ENCODE results near the gene INTS2.
A peak's percentile ranks its signal among the peaks of the same experiment; 100 is the strongest.
"Not testable (repeated sequence)": the region's sequence is repeated elsewhere in the genome, so short reads cannot be mapped to it uniquely, and the experiment has no call there.

The INTS2 gene

DNA sequence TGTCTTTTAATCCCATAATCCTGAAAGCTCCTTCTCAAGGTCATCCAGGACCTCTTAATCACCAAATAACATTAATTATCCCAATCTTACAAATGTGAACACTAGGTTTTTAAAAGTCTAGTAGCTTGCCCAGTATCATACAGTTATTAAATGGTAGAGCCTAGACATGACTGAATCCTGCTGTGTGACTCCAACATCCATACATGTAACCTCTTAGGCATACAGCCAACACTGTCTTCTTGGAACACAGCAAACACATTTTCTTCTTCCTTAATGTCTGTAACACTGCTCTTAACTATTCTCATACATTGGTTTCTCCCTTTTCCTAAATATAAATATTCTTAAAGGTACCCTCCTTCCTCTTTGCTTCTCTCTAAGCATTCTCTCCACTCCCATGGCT is 78.1 kb downstream of the INTS2 start:
- DNase-seq (ENCODE audit: low spot score), result no peak

DNA sequence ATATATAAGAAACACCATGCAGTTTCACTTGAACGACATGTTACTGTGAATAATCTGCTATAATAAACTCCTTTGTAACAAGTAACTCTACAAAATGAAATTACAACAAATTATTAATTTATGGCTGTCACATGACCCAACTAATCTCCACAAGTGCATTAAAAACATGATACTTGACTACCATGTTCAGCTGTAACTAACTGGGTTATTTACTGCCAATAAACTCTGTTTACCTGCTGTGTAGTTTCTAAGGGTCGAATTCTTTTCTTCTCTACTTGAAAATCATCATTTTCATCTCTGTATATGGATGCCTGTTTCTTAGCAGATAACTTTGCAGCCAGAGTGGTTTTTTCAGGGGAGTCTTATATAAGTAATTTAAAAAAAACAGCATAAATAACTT is 78.9 kb downstream of the INTS2 start:
- DNase-seq (ENCODE audit: low spot score), result no peak

DNA sequence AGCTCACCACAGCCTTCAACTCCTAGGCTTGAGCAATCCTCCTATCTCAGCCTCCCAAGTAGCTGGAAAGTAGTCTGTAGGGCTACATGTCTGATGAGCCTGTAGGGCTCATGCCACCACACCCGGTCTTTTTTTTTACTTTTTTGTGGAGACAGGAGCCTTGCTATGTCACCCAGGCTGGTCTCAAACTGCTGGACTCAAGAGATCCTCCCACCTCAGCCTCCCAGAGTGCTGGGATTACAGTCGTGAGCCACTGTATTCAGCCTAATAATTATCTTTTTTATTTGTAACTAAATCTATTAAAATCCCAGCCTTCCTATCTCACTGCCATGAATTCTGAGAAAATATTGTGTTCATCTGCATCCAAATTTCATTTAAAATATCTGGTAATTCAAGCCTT is 79.5 kb downstream of the INTS2 start:
- no peak for DNase-seq (ENCODE audit: low spot score)

DNA sequence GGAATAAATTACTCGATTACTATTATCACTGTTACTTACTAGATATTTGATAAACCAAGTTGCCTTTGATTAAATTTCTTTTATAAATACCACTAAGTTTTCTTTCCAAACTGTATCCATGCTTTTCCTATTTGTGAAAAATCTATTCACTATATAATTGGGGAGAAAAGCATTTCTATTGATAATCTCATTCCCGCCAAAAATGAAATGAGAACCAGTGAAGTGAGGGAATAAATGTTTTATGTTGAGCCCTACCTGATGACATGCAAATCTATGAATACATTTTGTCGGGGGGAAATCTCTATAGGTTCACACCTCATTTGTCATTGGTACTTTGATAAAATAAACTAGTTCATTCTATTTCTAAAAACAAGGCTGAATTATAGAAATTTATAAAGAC is 80.1 kb downstream of the INTS2 start:
- no peak for DNase-seq (ENCODE audit: low spot score)

DNA sequence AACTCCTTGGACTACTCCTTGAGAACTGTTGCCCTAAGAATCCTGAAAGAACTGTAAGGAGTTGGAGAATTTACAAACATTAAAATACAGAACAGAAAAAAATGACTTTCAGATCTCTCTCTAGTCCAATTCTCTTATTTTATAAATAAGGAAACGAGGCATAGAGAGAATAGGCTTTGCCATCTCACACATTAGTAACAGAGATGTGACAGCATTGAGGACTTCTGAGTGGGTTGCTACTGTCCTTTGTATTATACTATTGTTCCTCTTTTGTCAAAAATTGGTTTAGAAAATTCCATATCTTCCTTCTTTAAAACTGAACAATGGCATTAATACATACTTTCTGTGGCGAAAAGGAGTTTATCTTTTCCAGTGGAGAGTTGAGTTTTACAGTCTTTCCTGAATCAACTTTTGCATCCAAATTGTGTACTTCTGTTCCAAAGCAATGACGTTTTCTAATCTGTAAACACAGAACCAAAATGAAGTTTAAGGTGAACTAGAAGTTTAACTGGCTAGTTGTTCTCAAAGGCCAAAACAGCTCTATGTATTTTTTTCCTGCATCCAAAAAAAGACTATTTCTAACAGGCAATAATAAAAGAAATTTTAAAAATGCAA is 80.9 kb downstream of the INTS2 start:
- no peak for DNase-seq (ENCODE audit: low spot score)

DNA sequence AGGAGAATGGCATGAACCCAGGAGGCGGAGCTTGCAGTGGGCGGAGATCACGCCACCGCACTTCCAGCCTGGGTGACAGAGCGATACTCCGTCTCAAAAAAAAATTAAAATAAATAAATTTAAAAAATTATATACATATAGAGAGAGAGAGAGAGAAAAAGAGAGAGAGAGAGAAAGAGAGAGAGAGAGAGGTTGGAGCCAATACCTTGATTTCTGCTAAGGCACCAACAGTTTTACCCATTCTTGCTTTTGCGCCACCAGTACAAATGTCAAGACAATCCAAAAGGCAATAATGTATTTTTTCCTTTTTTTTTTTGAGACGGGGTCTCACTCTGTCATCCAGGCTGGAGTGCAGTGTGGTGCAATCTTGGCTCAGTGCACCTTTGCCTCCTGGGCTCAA is 81.7 kb downstream of the INTS2 start:
- no peak for DNase-seq (ENCODE audit: low spot score)

DNA sequence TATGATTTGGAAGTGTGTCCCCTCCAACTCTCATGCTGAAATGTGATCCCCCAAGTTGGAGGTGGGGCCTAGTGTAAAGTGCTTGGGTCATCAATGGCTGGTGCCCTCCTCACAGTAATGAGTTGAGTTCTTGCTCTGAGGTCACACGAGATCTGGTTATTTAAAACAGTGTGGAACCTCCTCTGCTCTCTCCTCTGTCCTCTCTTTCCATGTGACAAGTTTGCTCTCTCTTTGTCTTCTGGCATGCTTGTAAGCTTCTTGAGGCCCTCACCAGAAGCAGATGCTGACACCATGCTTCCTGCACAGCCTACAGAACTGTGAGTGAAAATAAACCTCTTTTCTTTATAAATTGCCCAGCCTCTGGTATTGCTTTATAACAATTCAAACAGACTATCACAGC is 84.3 kb downstream of the INTS2 start:
- no peak for DNase-seq (ENCODE audit: low spot score)

DNA sequence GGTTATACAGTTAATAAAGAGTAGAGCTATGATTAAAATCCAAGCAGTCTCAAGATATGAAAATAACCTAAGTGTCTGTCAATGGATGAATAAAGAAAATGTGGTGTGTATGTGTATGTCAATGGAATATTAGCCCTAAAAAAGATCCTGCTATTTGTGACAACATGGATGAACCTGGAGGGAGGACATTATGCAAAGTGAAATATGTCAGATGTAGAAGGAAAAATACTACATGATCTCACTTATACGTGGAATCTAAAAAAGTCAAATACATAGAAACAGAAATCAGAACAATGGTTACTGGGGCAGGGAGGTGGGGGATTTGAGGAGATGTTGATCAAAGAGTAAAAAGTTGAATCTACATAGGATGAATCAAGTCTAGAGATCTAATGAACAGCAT is 84.9 kb downstream of the INTS2 start:
- DNase-seq (ENCODE audit: low spot score), result no peak

DNA sequence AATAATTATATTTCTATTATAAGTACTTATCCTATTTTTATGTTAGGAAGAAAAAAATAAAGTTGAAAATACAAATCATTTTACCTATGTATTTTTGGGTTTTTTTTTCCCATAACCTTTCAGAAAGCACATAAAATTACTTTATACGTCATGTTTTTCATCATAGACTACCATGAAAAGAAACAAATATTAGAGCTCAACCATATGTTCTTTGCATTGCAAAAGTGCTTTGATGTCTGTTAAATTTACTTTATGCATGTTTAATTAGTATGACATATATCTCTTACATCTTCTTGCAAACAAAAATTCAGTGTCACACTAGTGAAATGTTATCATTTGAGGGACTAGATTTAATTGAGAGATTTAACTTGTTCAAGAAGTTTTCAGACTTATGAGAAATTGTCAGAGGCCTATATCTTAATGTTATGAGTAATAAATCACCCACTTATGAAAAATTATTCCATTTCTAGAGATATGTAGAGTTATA is 88.4 kb downstream of the INTS2 start:
- no peak for DNase-seq (ENCODE audit: low spot score)

DNA sequence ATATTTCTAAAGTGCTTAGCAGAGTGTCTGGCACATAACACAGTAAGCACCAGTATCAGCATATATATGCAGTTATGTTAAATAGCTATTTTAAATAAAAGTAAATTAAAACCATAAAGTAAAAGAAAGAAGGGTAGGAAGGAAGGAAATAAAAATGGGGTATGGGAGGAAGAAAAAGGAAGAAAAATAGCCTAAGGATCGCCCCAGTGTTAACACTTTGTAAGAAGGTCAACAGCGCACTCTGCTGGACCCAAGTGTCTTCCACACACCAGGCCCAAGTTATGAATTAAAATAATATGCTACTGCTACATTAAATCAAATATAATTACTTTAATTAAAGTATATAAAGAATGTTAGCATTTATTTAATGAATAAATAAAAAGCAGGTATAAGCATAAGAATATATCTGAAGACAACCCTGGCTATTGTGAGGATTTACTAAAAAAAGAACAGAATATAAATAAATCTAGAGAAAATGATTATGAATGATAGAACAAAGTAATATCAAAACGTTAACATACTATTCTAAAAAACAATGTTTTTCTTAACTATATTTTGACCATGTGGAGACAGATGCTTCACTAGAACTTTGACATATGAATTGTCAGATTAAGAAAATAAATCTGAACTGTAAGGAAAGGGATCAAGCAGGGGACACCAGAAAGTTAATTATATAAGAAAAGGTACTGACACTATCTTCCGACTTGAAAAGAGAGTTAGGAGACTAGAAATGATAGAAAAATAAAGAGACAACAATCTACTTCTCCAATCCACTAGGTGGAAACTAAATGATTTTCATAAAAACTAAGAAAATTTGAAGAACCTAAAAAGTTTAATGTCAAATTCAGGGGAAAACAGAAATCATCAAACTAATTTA is 90.4 kb downstream of the INTS2 start:
- DNase-seq (ENCODE audit: low spot score), result peak; percentile 37

DNA sequence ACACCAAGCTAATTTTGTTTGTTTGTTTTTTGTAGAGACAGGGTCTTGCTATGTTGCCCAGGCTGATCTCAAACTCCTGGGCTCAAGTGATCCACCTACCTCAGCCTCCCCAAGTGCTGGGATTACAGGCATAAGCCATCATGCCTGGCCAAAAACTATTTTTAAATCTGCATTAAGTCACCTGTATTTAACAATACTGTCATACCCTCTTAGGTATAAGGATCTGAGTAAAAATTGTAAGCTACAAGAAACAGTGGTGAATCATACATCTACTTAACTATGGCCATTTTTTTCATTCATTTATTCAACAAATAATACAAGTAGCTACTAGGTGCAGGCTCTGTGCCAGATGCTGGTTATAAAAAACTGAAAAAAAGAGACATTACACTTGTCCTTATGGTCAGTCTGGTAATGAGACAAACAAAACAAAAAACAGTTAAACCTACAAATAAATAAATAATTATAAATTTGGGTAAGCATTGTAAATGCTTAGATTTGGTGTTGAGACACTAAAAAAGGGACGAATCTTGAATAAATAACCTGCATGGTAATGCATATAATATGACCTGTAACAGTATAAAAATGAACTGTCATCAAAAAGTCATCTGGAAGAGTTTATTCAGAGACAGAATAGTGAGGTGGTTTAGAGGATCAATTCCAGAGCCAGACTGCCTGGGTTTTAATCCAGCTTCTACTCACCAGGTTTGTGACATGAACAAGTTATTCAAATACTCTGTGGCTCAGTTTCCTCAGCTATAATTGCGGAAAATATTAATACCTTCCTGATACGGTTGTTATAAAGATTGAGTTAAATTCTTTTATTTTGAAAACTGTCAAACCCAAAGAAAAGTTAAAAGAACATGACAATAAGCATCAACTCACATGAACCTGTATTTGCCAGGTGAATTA is 91.3 kb downstream of the INTS2 start:
- no peak for DNase-seq (ENCODE audit: low spot score)

DNA sequence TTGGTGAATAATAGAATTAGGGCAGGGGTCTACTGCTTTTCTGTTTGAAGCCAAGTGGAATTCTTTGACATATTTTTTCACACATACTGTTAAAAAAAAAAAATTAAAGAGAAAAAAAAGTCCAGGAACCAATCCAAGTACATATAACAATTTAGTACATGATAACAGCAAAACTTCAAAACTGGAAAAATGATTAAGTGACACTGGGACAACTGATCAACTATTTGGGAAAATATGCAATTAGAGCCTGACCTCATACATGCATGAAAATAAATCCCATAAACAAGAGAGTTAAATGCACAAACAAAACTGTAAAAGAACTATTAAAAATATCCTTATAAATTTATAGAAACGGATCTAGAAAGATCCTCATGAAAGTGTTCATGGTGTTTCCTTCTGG is 92.2 kb downstream of the INTS2 start:
- no peak for DNase-seq (ENCODE audit: low spot score)

DNA sequence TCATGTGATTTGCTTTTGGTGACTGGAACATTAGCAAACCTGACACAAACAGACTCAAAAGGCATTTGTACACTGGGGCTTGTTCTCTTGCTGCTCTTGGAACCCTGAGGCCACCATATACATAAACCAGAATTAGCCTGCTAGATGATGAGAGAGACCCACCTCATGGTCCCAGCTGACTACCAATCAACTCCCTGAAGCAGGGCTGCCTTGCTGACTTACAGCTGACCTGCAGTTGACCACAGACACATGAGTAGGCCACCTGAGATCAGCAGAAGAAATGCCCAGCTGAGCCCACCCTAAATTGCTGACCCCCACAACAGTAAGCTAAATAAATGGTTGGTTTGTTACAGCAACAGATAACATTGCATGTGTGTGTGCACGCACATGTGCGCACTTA is 93.2 kb downstream of the INTS2 start:
- DNase-seq (ENCODE audit: low spot score), result no peak

DNA sequence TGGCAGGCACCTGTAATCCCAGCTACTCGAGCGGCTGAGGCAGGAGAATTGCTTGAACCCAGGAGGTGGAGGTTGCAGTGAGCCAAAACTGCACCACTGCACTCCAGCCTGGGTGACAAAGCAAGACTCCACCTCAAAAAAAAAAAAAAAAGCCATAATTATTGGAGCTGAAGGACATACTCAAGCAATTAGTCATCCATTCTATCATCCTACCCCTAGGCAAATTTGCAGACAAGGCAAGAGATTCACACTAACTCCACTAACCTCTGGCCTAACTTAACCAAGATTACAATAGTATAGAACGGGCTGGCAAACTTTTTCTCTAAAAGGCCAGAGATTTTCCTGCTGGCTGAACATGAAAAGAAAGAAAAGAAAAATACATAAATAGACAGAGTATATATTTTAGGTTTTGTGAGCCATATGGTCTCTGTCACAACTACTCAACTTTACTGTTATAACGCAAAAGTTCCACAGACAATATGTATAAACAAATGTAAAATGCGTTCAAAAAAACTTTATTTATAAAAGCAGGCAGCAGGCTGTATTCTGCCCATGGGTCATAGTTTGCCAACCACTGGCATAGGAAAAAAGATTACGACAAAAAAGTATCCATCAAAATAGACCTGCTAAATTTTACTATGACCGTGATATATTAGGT is 94.1 kb downstream of the INTS2 start:
- no peak for DNase-seq (ENCODE audit: low spot score)

DNA sequence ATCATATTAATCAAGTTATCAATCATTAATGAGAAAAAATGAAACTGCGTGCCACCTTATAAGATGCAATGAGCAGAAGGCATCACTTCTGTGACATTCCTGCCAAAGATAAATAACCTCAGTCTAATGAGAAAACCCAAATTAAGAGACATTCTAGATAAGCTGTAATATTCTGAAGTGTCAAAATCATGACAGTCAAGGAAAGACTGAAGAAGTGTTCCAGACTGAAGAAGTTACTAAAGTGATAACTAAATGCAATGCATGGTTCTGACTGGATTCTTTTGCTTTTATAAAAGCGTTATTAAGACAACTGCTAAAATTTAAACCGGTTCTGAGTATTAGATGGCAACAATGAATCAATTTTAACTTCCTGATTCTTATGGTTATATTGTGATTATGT is 95.3 kb downstream of the INTS2 start:
- no peak for DNase-seq (ENCODE audit: low spot score)

DNA sequence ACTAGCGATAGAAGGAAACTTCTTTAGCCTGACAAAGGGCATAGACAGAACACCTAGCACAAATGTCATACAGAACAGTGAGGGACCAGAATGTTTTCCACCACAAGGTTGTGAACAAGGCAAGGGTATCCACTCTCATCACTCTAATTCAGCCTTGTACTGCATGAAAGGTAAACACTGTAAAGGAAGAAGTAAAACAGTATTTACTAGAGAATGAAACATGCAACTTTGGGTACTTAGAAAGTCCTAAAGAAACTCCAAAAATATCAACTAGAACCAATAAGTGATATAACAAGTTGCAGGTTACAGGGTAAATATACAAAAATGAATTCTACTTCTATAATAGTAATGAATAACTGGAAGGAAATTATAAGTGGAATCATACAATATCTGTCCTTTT is 96.7 kb downstream of the INTS2 start:
- no peak for DNase-seq (ENCODE audit: low spot score)

DNA sequence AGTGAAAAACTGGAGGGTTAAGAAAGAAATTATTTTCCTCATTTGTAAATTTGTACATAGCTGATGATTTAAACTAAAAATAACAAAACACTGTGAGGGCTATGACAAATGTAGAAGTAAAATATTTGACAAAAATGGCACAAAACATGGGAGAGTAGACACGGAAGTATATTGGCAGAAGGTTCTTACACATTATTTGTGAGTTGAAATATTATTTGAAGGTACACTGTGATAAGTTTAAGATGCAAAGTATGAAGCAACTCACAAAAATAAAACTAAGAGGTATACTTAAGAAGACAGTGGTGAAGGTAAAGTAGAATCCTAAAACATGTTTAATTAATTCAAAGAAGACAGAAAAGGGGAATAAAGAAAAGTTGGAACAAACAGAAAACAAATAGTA is 99.1 kb downstream of the INTS2 start:
- DNase-seq (ENCODE audit: low spot score), result no peak

DNA sequence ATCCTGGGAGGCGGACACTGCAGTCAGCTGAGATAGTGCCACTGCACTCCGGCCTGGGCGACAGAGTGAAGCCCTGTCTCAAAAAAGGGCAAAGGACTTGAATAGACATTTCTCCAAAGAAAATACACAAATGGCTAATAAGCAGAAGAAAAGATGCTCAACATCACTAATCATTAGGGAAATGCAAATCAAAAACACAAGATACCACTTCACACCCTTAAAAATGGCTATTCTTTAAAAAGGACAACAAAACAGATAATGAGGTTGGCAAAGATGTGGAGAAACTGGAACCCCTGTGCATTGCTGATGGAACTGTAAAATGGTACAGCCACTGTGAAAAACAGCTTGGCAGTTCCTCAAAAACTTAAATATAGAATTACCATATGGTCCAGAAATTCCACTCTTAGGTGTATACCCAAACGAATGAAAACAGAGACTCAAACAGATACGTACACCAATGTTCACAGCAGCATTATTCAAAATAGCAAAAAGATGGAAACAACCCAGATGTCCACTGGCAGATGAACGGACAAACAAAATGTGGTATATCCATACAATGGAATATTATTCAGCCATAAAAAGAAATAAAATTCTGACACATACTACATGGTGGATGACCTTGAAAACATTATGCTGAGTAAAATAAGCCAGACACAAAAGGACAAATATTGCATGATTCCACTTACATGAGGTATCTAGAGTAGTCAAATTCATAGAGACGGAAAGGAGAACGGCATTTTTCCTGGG is 100.0 kb downstream of the INTS2 start:
- DNase-seq (ENCODE audit: low spot score), result no peak

DNA sequence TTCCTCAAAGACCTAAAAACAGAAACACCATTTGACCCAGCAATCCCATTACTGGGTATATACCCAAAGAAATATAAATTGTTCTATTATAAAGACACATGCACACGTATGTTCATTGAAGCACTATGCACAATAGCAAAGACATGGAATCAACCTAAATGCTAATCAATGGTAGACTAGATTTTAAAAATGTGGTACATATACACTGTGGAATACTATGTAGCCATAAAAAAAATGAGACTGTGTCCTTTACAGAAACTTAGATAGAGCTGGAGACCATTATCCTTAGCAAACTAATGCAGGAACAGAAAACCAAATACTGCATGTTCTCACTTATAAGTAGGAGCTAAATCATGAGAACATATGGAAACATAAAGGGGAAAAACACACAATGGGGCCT is 100.9 kb downstream of the INTS2 start:
- not testable (repeated sequence) for DNase-seq (ENCODE audit: low spot score)

DNA sequence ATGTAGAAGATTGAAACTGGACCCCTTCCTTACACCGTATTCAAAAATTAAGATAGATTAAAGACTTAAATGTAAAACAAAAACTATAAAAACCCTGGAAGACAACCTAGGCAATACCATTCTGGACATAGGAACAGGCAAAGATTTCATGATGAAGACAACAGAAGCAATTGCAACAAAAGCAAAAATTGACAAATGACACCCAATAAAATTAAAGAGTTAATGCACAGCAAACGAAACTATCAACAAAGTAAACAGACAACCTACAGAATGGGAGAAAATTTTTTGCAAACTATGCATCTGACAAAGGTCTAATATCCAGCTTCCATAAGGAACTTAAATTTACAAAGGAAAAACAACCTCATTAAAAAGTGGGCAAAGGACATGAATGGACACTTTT is 101.6 kb downstream of the INTS2 start:
- DNase-seq (ENCODE audit: low spot score), result not testable (repeated sequence)

DNA sequence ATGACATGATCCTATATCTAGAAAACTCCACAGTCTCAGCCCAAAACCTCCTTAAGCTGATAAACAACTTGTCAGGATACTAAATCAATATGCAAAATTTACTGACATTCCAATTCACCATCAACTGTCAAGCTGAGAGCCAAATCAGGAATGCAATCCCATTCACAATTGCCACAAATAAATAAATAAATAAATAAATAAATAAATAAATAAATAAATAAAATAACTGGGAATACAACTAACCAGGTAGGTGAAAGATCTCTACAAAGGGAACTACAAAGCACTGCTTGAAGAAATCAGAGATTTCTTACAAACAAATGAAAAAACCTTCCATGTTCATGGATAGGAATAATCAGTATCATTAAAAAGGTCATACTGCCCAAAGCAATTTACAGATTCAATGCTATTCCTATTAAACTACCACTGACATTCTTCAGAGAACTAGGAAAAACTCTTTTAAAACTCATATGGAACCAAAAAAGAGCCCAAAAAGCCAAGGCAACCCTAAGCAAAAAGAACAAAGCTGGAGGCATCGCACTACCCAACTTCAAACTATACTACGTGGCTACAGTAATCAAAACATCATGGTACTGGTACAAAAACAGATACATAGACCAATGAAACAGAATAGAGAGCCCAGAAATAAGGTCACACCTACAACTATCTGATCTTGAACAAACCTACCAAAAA is 102.2 kb downstream of the INTS2 start:
- DNase-seq (ENCODE audit: low spot score), result no peak

Measured in iPS-NIHi11 (cell line).